ENCODE data around the gene MTG1. TPM values are rescaled to one million over a fixed set of nuclear protein-coding genes. Genes with fewer than 3 reads are reported as not detected.
"Not testable (repeated sequence)": the region's sequence is repeated elsewhere in the genome, so short reads cannot be mapped to it uniquely, and the experiment has no call there.

MTG1 gene
- polyA plus RNA-seq, 1 experiment = 38.1 TPM

- no peaks in the 10 kb centered on the region for H3K36me3 ChIP-seq (ENCODE audit: control insufficient read depth, insufficient read depth, low read length)
- DNase-seq (ENCODE audit: low read depth) = no peak
- POLR2A ChIA-PET = no interaction called here
- no peak for TF ChIP-seq CTCF (IDR thresholded peaks at IDR 0.05; ENCODE audit: insufficient read depth, low read depth, low read length)
- CTCF ChIA-PET = interaction anchor here (2.3 kb wide), 1 partner anchor 26 kb away, joined by 7 read pairs; no protein-coding TSS in a partner anchor
- no peak overlapping the region for H3K4me3 ChIP-seq (ENCODE audit: low read depth, low read length)
- H3K27me3 ChIP-seq (ENCODE audit: control insufficient read depth, insufficient read depth, low read length) = no peaks in the 10 kb centered on the region
These were observed 70.7 kb downstream of the MTG1 start for GRCh38 chr10:133464582-133465031.

DNA sequence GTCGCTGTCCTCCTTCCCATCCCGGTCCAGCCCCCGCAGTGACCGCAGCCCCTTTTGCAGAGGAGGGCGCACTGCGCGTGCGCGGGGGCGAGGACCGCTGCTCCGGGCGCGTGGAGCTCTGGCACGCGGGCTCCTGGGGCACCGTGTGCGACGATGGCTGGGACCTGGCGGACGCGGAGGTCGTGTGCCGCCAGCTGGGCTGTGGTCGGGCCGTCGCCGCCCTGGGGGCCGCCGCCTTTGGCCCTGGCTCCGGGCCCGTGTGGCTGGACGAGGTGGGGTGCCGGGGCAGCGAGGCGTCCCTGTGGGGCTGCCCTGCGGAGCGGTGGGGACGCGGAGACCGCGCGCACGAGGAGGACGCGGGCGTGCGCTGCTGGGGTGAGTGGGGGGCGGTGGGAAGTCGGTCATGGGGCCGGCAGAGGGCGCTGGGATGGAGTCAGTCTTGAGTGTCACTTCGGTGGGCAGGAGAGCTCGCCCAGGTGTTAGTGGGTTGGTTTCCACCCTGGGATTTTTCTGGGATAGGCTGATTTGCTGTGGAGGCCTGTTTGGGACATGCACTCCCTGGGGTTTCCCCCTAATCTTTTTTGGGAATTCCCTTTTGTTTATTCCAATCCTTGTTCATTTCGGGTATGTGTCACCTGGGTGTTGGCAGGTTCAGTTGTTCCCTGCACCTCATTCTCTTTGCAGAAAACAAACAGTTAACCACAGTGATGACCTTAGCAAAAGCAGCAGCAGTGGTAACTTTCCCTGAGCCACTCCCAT, 71.4 kb downstream of the MTG1 start:
- H3K4me3 ChIP-seq (ENCODE audit: low read depth, low read length) = no peak overlapping the region
- DNase-seq (ENCODE audit: low read depth) = no peak
- POLR2A ChIA-PET = no interaction called here
- CTCF ChIA-PET = interaction anchor here (0.6 to 2.3 kb wide), 3 partner anchors 23 to 27 kb away, joined by 3 to 7 read pairs (median 3); no protein-coding TSS in a partner anchor
- no peak for TF ChIP-seq CTCF (IDR thresholded peaks at IDR 0.05; ENCODE audit: insufficient read depth, low read depth, low read length)
- H3K27me3 ChIP-seq (ENCODE audit: control insufficient read depth, insufficient read depth, low read length) = no peaks in the 10 kb centered on the region
- no peaks in the 10 kb centered on the region for H3K36me3 ChIP-seq (ENCODE audit: control insufficient read depth, insufficient read depth, low read length)

DNA sequence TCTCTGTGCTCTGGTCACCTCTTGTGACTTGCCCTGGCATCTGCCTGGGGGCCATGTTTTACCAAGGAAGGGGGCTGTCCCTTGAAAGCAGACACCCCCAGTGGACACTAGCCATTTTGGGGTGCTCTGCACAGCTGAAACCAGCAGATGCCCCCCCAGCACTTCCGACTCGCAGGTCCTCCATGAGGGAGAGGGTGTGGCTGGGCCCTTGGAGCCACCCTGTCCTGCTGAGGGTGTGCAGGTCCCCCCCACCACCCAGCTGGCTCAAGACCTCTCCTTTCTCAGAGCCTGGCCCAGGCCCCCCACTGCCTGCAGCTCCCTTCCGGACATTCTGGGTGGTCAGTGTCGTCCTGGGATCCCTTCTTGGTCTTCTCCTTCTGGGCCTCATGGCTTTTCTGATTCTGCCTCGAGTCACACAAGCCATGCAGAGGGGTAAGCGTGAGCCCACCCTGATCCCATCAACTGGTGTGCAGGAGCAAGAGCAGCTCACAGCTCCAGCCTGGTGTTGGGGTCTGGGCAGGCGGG, 72.1 kb downstream of the MTG1 start:
- Histone ChIP-seq H3K4me3 (ENCODE audit: low read depth, low read length) (no peak overlapping the region), H3K27me3 (ENCODE audit: control insufficient read depth, insufficient read depth, low read length) (no peaks in the 10 kb centered on the region), H3K36me3 (ENCODE audit: control insufficient read depth, insufficient read depth, low read length) (no peaks in the 10 kb centered on the region)
- ChIA-PET CTCF (interaction anchor here (0.6 to 2.3 kb wide), 3 partner anchors 23 to 27 kb away, joined by 3 to 7 read pairs (median 3); no protein-coding TSS in a partner anchor), POLR2A (no interaction called here)
- no peak for DNase-seq (ENCODE audit: low read depth)
- no peak for TF ChIP-seq CTCF (IDR thresholded peaks at IDR 0.05; ENCODE audit: insufficient read depth, low read depth, low read length)

GRCh38 chr10:133466683-133467275, 72.8 kb downstream of the MTG1 start:
- Histone ChIP-seq H3K4me3 (ENCODE audit: low read depth, low read length) (no peak overlapping the region), H3K27me3 (ENCODE audit: control insufficient read depth, insufficient read depth, low read length) (no peaks in the 10 kb centered on the region), H3K36me3 (ENCODE audit: control insufficient read depth, insufficient read depth, low read length) (no peaks in the 10 kb centered on the region)
- CTCF ChIA-PET = no interaction called here
- no peak for DNase-seq (ENCODE audit: low read depth)
- TF ChIP-seq CTCF (IDR thresholded peaks at IDR 0.05; ENCODE audit: insufficient read depth, low read depth, low read length) = no peak
- POLR2A ChIA-PET = no interaction called here

DNA sequence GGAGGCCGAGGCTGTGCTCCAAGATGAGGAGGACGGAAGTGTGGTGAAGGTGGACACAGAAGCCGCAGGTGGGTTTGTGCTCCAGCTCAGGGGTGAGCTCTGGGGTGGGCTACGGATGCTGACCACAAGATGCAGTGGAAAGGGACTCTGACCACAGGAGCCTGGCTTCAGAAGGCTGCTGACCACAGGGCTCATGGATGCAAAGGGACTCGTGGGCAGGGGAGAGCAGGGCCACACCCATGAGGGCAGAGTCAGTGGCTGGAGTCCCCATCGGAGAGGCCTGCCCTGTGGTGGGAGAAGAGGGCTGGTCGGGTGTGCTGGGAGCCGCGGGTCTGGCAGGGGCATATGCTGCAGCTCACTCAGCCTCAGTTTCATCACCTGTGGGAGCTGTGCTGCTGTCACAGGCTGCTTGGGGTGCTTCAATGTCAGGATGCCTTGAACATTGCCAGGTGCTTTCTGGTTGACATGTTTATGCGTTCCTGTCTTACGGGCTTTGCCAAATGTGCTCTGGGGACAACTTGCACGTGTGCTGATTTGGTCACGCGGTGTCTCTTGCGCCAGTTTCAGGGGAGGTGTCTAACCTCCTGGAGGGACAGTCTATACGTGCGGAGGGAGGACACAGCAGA, 73.4 kb downstream of the MTG1 start:
- no peak for DNase-seq (ENCODE audit: low read depth)
- Histone ChIP-seq H3K27me3 (ENCODE audit: control insufficient read depth, insufficient read depth, low read length) (no peaks in the 10 kb centered on the region), H3K36me3 (ENCODE audit: control insufficient read depth, insufficient read depth, low read length) (no peaks in the 10 kb centered on the region), H3K4me3 (ENCODE audit: low read depth, low read length) (no peak overlapping the region)
- no peak for TF ChIP-seq CTCF (IDR thresholded peaks at IDR 0.05; ENCODE audit: insufficient read depth, low read depth, low read length)
- CTCF ChIA-PET = interaction anchor here (0.7 kb wide), 1 partner anchor 25 kb away, joined by 3 read pairs; no protein-coding TSS in a partner anchor
- POLR2A ChIA-PET = no interaction called here

DNA sequence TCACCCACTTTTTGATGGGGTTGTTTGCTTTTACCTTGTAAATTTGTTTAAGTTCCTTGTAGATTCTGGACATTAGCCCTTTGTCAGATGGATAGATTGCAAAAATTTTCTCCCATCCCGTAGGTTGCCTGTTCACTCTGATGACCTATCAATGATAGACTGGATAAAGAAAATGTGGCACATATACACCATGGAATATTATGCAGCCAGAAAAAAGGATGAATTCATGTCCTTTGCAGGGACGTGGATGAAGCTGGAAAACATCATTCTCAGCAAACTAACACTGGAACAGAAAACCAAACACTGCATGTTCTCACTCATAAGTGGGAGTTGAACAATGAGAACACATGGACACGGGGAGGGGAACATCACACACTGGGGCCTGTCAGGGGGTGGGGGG, 75.2 kb downstream of the MTG1 start:
- POLR2A ChIA-PET; H3K27me3 ChIP-seq (ENCODE audit: control insufficient read depth, insufficient read depth, low read length); CTCF ChIA-PET; DNase-seq (ENCODE audit: low read depth); H3K4me3 ChIP-seq (ENCODE audit: low read depth, low read length); H3K36me3 ChIP-seq (ENCODE audit: control insufficient read depth, insufficient read depth, low read length): not testable (repeated sequence)

Measured in BJ (cell line).